COR-L47 (cell line): ENCODE data around the gene ABHD1.
"Not testable (repeated sequence)": the region's sequence is repeated elsewhere in the genome, so short reads cannot be mapped to it uniquely, and the experiment has no call there.

ENCODE experiments used
- DNase-seq: peaks from one replicate; lab custom pipeline; 2025; lab: John Stamatoyannopoulos, UW

The ABHD1 gene

DNA sequence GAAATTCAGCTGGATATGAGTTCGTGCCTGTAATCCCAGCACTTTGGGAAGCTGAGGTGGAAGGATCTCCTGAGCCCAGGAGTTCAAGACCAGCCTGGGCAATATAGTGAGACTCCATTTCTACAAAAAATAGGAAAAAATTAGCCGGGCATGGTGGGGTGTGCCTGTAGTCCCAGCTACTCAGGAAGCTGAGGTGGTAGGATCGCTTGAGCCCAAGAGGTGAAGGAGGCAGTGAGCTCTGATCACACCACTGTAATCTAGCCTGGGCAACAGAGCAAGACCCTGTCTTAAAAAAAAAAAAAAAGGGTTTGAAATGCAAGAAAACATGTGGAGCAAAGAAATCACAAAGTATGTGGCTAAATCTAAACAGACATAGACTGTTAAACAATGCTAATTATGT is 14.5 kb upstream of the ABHD1 start:
- DNase-seq = no peak

DNA sequence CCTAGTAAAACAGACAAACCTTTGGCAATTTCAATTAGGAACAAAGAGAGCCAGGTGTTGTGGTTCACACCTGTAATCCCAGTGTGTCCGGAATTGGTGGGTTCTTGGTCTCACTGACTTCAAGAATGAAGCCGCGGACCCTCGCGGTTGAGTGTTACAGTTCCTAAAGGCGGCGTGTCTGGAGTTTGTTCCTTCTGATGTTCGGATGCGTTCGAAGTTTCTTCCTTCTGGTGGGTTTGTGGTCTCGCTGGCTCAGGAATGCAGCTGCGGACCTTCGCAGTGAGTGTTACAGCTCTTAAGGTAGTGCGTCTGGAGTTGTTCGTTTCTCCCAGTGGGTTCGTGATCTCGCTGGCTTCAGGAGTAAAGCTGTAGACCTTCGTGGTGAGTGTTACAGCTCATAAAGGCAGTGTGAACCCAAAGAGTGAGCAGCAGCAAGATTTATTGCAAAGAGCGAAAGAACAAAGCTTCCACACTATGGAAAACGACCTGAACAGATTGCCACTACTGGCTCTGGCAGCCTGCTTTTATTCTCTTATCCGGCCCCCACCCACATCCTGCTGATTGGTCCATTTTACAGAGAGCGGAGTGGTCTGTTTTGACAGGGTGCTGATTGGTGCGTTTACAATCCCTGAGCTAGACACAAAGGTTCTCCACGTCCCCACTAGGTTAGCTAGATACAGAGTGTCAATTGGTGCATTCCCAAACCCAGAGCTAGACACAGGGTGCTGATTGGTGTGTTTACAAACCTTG is 12.8 kb upstream of the ABHD1 start:
- DNase-seq = not testable (repeated sequence)

- DNase-seq = not testable (repeated sequence)
Observed at GRCh38 chr2:27111392-27112078, 12.1 kb upstream of the ABHD1 start.

GRCh38 chr2:27115519-27115918 is 8.1 kb upstream of the ABHD1 start:
- DNase-seq = no peak

GRCh38 chr2:27117995-27118524 is 5.6 kb upstream of the ABHD1 start:
- no peak for DNase-seq

DNA sequence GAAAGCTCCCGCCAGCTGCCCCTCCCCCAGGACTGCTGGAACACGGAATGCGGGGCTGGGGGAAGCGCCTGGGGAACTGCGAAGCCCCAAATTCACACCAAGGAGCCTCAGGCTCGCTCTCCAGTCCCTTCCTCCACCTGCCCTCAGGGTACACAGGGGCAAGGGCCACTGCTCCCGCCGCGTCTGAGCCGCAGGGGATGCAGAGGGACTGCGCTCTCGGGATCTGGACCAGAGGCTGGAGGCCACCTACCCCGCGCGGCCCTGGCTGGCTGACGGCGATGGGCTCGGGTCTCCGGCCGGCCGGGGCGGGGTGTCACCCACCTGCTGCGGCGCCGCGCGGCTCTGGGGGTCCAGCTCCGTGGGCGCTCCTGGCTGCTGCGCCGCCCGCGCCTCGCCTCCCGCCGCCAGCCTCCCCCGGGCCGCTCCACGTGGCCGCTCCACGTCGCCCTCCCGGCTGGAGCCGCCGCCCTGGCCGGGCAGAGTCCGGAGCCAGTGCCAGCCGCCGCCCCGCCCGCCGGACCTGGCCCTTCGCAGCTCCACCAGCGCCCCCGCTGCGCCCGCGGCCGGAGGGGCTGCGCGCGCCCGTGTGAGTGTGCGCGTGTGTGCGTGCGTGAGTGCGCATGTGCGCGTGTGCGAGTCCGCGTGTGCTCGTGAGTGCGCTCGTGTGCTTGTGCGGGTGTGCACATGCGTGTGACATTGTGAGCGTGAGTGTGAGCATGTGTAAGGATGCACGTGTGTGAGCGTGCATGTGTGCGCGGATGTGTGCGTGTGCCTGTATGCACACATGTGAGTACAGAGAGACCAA is 4.9 kb upstream of the ABHD1 start, which contains the start of gene CGREF1:
Gene CGREF1, minus strand, starts transcription at position 604 of the 805 bp plus-strand sequence. CDS start 14,762 bp downstream, outside the sequence.
- DNase-seq = peak; percentile 42

- not testable (repeated sequence) for DNase-seq
Observed at GRCh38 chr2:27119330-27119670, 4.3 kb upstream of the ABHD1 start.

- no peak for DNase-seq
Observed at GRCh38 chr2:27121906-27122305, 1.7 kb upstream of the ABHD1 start.

GRCh38 chr2:27122791-27123190 is 824 bp upstream of the ABHD1 start:
- no peak for DNase-seq

DNA sequence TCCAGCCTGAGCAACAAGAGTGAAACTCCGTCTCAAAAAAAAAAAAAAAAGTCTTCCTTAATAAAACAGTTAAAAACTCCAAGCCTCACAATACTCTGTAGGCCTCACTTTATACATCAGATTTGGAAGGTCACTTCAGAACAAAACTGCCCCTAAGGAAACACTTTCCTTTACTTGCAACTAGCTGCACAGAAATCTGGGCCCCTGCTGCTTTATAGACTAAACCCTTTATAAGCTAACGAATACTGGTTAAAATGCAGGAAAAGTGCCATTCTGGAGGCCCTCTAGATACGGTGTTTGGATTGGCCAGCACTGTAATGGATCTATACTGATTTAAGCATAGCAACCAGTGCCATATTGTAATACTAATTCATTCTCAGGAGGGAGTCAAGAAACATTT is 1.5 kb downstream of the ABHD1 start:
- no peak for DNase-seq

GRCh38 chr2:27126252-27126710 is 2.7 kb downstream of the ABHD1 start:
- DNase-seq = no peak

- no peak for DNase-seq
Observed at GRCh38 chr2:27127883-27128667, 4.5 kb downstream of the ABHD1 start.

DNA sequence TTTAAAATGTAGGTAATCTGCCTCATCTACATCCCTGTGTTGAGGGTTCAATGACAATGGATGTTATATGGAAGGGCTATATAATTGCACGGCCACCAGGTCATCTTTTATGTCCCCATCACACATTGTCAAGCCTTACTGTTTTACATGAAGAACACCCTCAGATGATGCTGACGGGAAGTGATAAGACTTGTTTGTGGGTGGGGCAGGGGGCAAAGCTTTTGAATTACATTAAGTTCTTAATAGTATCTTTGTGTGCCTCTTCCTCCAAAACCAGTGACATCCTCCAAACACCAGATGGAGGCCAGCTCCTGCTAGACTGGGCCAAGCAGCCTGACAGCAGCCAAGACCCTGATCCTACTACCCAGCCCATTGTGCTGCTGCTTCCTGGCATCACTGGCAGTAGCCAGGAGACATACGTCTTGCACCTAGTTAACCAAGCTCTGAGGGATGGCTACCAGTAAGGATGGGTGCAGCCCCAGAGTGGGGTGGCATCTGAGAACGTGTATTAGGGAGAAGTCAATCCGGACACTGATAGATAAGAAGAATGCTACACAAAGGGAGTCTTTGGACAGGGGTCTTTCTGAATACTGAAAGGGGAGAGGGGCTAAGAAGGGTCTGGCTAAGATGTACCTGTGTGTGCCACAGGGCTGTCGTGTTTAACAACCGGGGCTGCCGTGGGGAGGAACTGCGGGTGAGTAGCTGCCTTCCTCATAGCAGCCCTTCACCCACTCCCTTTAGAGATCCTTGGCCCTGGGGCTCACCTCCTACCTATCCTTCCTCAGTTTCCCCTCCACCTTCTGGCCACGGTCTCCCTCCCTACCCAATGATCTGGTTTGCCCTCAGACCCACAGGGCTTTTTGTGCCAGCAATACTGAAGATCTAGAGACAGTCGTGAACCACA is 5.3 kb downstream of the ABHD1 start:
- DNase-seq = no peak

DNA sequence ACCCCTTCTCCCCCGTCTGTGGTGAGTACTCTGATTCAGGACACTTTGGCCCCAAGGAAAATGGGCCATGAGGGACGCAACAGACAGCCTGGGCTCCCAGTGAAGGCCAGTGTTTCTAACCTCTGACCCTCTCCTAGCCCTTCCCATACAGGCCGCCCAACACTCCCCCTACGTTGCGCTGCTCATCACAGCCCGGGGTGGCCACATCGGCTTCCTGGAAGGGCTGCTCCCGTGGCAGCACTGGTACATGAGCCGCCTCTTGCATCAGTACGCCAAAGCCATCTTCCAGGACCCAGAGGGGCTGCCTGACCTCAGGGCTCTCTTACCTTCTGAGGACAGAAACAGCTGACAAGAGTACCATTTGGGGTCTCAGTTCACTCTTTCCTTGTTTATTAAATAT is 6.8 kb downstream of the ABHD1 start:
- no peak for DNase-seq

GRCh38 chr2:27131429-27131828 is 7.8 kb downstream of the ABHD1 start:
- DNase-seq = no peak

DNA sequence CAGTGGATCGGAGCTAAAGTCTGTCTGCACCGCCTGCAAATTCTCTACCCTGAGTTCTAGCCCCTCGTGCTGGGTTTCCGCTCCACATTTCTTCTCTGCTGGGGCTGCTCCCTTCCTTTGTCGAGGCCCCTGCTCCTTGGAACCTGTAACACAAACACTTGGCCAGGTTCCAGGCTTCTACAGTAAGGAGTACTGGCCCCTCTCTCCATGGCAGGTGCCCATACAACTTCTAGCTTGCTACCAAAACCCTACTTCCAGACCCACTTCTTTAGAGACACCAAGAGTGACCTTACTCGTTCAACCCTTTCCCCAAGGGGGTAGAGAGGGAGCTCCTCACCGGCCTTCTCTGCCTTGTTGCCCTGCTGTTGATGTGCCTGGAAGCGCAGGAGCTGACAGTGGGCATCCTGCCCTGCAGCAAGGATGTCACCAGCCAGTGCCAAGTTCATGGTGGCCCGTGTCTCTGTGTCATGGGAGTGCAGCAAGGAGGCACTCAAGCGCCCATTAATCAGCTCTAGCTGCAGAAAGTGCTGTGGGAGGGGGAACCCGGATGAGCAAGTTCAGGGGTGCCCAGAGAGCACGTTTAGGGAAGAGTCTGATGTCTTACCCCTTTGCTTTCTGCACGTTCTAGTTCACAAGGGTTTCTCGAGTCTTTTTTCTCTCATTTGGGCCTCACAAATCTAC is 9.7 kb downstream of the ABHD1 start:
- DNase-seq = no peak

DNA sequence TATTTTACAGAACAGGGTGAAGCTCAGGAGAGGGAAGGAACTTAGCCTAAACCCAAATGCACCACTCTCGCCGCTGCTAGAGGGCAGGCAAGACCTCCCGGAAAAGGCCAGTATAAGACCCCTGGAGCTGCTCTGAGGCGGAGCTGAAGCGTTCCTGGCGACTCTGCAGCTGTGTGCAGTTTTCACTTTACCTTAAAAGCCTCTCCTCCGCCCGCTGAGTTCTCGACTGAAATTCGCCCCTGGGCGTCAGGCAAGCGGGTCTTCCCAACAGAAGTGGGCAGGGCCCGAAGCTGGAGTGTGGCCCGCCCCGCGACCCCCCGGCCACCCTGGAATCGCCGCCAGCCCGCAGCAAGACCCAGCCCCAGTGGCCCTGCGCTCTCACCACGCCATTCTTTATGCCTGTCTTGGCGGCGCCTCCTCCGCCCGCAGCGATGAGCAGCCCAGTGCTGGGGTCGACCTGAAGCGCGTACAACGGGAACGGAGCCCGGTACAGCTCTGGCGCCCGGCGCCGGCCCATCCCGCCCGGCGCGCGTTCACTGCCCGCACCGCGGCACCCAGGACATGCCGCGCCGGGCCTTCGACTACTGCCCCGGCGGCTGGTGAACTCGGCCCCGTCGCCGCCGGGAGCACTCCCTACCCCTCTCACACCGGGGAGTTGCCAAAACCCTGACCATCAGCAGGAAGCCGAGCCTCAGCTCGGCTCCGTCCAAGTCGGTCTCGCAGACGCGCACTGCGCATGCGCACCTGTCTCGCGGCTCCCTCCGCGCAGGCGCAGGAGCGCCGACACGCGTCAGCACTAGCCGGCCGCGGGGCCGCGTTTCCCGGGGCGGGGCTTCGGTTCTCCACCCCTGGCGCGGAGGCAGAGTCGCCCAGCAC is 10.5 kb downstream of the ABHD1 start, which contains the start of gene PREB:
Gene PREB, minus strand, starts transcription at position 732 of the 876 bp plus-strand sequence. Its CDS starts 215 bp downstream, at position 517.
- DNase-seq = peak; percentile 97

- no peak for DNase-seq
Observed at GRCh38 chr2:27134781-27135477, 11.3 kb downstream of the ABHD1 start.
